HFFc6 (cell line): ENCODE results near the gene CEACAM16. TPM values are rescaled to one million over a fixed set of nuclear protein-coding genes. Genes with fewer than 3 reads are reported as not detected.

Source experiments
- DNase-seq: peaks from one replicate; pipeline ENCODE4 v3.0.0-alpha.2; 2018
- H3K27ac Mint-ChIP-seq: 2 replicates; pipeline ENCODE4 v1.8.0; 2020; ENCODE audit warnings: mild to moderate bottlenecking, mixed read lengths
- H3K27me3 Mint-ChIP-seq: 2 replicates; pipeline ENCODE4 v1.8.0; 2021; ENCODE audit warnings: mild to moderate bottlenecking, moderate library complexity, mixed read lengths; ENCODE audit not compliant: insufficient read depth
- H3K36me3 Mint-ChIP-seq: 2 replicates; pipeline ENCODE4 v1.8.0; 2021; ENCODE audit warnings: low read depth, mixed read lengths
- H3K4me1 Mint-ChIP-seq: 2 replicates; pipeline ENCODE4 v1.8.0; 2020; ENCODE audit warnings: low read depth, mixed read lengths
- H3K4me3 Mint-ChIP-seq: 2 replicates; pipeline ENCODE4 v1.8.0; 2020; ENCODE audit warnings: mild to moderate bottlenecking, moderate library complexity, mixed read lengths
- H3K9me3 Mint-ChIP-seq: 2 replicates; pipeline ENCODE4 v1.8.0; 2020; ENCODE audit warnings: mild to moderate bottlenecking, mixed read lengths
- total RNA-seq, 6 experiments: library from RNA; stranded (reverse); fragmentation: NEBNext Ultra II Directional; extraction: Animal tissue kit (Norgen Biotek cat#: 25700); gene quantifications; 2 replicates in 1 of 6; 3 replicates in 5 of 6; pipeline ENCODE4 v1.2.3, GENCODE V29; 2021
- TF ChIP-seq, protein P1 (sequence below): fragments of 200-600 bp; sonication (generic); IDR thresholded peaks from 2 replicates; pipeline ENCODE4 v1.5.0; 2021; ENCODE audit warnings: antibody characterized with exemption, mild to moderate bottlenecking

Gene CEACAM16
- total RNA-seq, 6 experiments from 2014 or later: not detected

DNA sequence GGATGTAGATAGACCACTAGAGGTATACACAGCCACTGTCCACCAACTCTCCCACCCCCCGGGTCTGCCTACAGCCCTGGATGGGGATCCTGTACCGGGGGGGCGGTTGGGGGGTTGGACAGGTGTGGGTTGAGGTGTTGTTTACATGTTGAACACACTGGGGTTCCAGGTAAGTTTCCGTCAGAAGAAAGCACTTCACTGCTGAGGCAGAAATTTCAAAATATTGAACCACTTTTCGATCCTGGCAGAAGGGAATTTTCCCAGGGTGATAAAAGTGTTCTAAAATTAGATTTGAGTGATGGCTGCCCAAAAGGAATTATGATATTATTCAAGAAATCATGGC lies 6.6 kb upstream of the CEACAM16 start:
- TF ChIP-seq, protein P1, sequence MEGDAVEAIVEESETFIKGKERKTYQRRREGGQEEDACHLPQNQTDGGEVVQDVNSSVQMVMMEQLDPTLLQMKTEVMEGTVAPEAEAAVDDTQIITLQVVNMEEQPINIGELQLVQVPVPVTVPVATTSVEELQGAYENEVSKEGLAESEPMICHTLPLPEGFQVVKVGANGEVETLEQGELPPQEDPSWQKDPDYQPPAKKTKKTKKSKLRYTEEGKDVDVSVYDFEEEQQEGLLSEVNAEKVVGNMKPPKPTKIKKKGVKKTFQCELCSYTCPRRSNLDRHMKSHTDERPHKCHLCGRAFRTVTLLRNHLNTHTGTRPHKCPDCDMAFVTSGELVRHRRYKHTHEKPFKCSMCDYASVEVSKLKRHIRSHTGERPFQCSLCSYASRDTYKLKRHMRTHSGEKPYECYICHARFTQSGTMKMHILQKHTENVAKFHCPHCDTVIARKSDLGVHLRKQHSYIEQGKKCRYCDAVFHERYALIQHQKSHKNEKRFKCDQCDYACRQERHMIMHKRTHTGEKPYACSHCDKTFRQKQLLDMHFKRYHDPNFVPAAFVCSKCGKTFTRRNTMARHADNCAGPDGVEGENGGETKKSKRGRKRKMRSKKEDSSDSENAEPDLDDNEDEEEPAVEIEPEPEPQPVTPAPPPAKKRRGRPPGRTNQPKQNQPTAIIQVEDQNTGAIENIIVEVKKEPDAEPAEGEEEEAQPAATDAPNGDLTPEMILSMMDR: no peak
- DNase-seq: no peak
- Mint-ChIP-seq H3K4me3 (no peak overlapping the region), H3K4me1 (peaks cover 23% of the 10 kb centered on the region), H3K27me3 (no peaks in the 10 kb centered on the region; the same call in 1 of the 2 replicates), H3K27ac (peak overlapping the region; percentile 89; the same call in 1 of the 2 replicates), H3K9me3 (no peaks in the 10 kb centered on the region), H3K36me3 (no peaks in the 10 kb centered on the region)

DNA sequence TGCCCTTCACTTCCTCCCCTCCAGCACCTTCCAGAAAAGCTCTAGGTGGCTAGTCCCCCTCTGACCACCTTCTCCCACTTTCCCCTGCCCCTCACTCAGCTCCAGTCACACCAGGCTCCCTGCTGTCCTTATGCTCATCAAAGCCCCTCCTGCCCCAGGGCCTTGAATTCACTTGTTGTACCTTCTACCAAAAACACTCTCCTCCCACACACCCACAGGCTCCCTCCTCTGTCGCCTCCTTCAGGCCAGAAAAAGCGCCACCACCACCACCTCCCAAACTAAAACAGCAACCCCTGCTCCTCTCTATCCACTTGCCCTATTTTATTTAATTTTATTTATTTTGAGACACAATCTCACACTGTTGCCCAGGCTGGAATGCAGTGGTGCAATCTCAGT lies 4.8 kb upstream of the CEACAM16 start:
- Mint-ChIP-seq H3K9me3 (no peaks in the 10 kb centered on the region), H3K27ac (no peak overlapping the region), H3K27me3 (no peaks in the 10 kb centered on the region; the same call in 1 of the 2 replicates), H3K4me1 (peaks cover 19% of the 10 kb centered on the region), H3K36me3 (no peaks in the 10 kb centered on the region), H3K4me3 (no peak overlapping the region)
- no peak for DNase-seq
- TF ChIP-seq, protein P1: peak; percentile 65

- Mint-ChIP-seq H3K9me3 (no peaks in the 10 kb centered on the region), H3K27me3 (no peaks in the 10 kb centered on the region; the same call in 1 of the 2 replicates), H3K4me3 (no peak overlapping the region), H3K36me3 (no peaks in the 10 kb centered on the region), H3K27ac (no peak overlapping the region), H3K4me1 (peaks cover 9% of the 10 kb centered on the region)
- TF ChIP-seq, protein P1: no peak
- no peak for DNase-seq
These were observed 1.8 kb upstream of the CEACAM16 start for GRCh38 chr19:44696939-44697669.

GRCh38 chr19:44697670-44698034 lies 1.3 kb upstream of the CEACAM16 start:
- Mint-ChIP-seq H3K27ac (no peak overlapping the region), H3K9me3 (no peaks in the 10 kb centered on the region), H3K36me3 (no peaks in the 10 kb centered on the region), H3K27me3 (no peaks in the 10 kb centered on the region; the same call in 1 of the 2 replicates), H3K4me3 (no peak overlapping the region), H3K4me1 (peaks cover 4% of the 10 kb centered on the region)
- DNase-seq: no peak
- TF ChIP-seq, protein P1: no peak

DNA sequence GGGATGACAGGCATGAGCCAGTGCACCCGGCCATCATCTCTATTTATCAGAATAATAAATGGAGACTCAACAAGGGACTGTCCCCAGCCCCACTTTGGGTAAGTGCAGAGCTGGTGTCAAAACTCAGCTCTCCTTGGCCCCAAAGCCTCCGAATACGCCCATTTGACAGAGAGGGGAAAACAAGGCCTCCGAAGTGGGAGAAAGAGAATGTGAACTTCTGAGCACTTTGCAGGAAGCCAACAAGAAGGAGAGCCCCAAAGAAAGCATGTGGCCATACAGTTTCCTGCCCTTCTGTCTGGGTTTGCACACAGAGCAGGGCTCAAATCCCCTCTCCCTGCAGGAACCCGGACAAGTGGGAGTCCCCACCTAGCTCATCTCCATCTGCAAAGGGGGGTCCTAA lies 1.6 kb downstream of the CEACAM16 start:
- Mint-ChIP-seq H3K9me3 (no peaks in the 10 kb centered on the region), H3K4me1 (no peaks in the 10 kb centered on the region), H3K27me3 (no peaks in the 10 kb centered on the region; the same call in 1 of the 2 replicates), H3K27ac (no peak overlapping the region), H3K4me3 (no peak overlapping the region), H3K36me3 (no peaks in the 10 kb centered on the region)
- TF ChIP-seq, protein P1: no peak
- DNase-seq: no peak
